Measurements from ENCODE around the gene RBP3.

RBP3 gene

GRCh38 chr10:47322300-47323061 is 25.7 kb upstream of the RBP3 start, which contains the start of gene GDF2:
Gene GDF2 (plus strand): TSS chr10:47322454. CDS start chr10:47322669, 215 bp downstream.
- Histone ChIP-seq H3K4me1 (ENCODE audit: insufficient read depth, low read length) (no peaks in the 10 kb centered on the region), H3K27me3 (ENCODE audit: insufficient read depth, low read length) (no peaks in the 10 kb centered on the region), H2AFZ (ENCODE audit: low read depth, low read length) (no peak within 1 kb of the TSS), H3K36me3 (ENCODE audit: insufficient read depth, low read length) (no peaks in the 10 kb centered on the region), H3K9me3 (ENCODE audit: low read length) (no peaks in the 10 kb centered on the region), H3K4me3 (ENCODE audit: low read length) (no peak within 1 kb of the TSS)

GRCh38 chr10:47323087-47323486 is 25.1 kb upstream of the RBP3 start:
- H2AFZ ChIP-seq (ENCODE audit: low read depth, low read length): no peak overlapping the region
- H3K4me1 ChIP-seq (ENCODE audit: insufficient read depth, low read length): no peaks in the 10 kb centered on the region
- no peaks in the 10 kb centered on the region for H3K9me3 ChIP-seq (ENCODE audit: low read length)
- no peak overlapping the region for H3K4me3 ChIP-seq (ENCODE audit: low read length)
- no peaks in the 10 kb centered on the region for H3K27me3 ChIP-seq (ENCODE audit: insufficient read depth, low read length)
- H3K36me3 ChIP-seq (ENCODE audit: insufficient read depth, low read length): no peaks in the 10 kb centered on the region

- no peak overlapping the region for H2AFZ ChIP-seq (ENCODE audit: low read depth, low read length)
- H3K9me3 ChIP-seq (ENCODE audit: low read length): no peaks in the 10 kb centered on the region
- no peak overlapping the region for H3K4me3 ChIP-seq (ENCODE audit: low read length)
- no peaks in the 10 kb centered on the region for H3K27me3 ChIP-seq (ENCODE audit: insufficient read depth, low read length)
- no peaks in the 10 kb centered on the region for H3K36me3 ChIP-seq (ENCODE audit: insufficient read depth, low read length)
- H3K4me1 ChIP-seq (ENCODE audit: insufficient read depth, low read length): no peaks in the 10 kb centered on the region
These were observed 24.4 kb upstream of the RBP3 start for GRCh38 chr10:47323636-47324296.

GRCh38 chr10:47325303-47326291 is 22.6 kb upstream of the RBP3 start:
- no peaks in the 10 kb centered on the region for H3K27me3 ChIP-seq (ENCODE audit: insufficient read depth, low read length)
- no peak overlapping the region for H3K4me3 ChIP-seq (ENCODE audit: low read length)
- H3K4me1 ChIP-seq (ENCODE audit: insufficient read depth, low read length): no peaks in the 10 kb centered on the region
- H3K9me3 ChIP-seq (ENCODE audit: low read length): no peaks in the 10 kb centered on the region
- no peaks in the 10 kb centered on the region for H3K36me3 ChIP-seq (ENCODE audit: insufficient read depth, low read length)
- no peak overlapping the region for H2AFZ ChIP-seq (ENCODE audit: low read depth, low read length)

- Histone ChIP-seq H3K9me3 (ENCODE audit: low read length) (no peaks in the 10 kb centered on the region), H3K4me1 (ENCODE audit: insufficient read depth, low read length) (no peaks in the 10 kb centered on the region), H3K4me3 (ENCODE audit: low read length) (no peak overlapping the region), H2AFZ (ENCODE audit: low read depth, low read length) (no peak overlapping the region), H3K36me3 (ENCODE audit: insufficient read depth, low read length) (no peaks in the 10 kb centered on the region), H3K27me3 (ENCODE audit: insufficient read depth, low read length) (no peaks in the 10 kb centered on the region)
These were observed 21.7 kb upstream of the RBP3 start for GRCh38 chr10:47326306-47326926.

GRCh38 chr10:47326927-47327330 is 21.2 kb upstream of the RBP3 start:
- Histone ChIP-seq H2AFZ (ENCODE audit: low read depth, low read length) (no peak overlapping the region), H3K4me1 (ENCODE audit: insufficient read depth, low read length) (no peaks in the 10 kb centered on the region)

GRCh38 chr10:47329855-47330254 is 18.3 kb upstream of the RBP3 start:
- no peak overlapping the region for H2AFZ ChIP-seq (ENCODE audit: low read depth, low read length)
- no peaks in the 10 kb centered on the region for H3K27me3 ChIP-seq (ENCODE audit: insufficient read depth, low read length)
- H3K4me3 ChIP-seq (ENCODE audit: low read length): no peak overlapping the region
- H3K4me1 ChIP-seq (ENCODE audit: insufficient read depth, low read length): no peaks in the 10 kb centered on the region
- no peaks in the 10 kb centered on the region for H3K9me3 ChIP-seq (ENCODE audit: low read length)
- H3K36me3 ChIP-seq (ENCODE audit: insufficient read depth, low read length): no peaks in the 10 kb centered on the region

More at GRCh38 chr10:47326927-47327330, 21.2 kb upstream of the RBP3 start:
- no peaks in the 10 kb centered on the region for H3K9me3 ChIP-seq (ENCODE audit: low read length)
- no peak overlapping the region for H3K4me3 ChIP-seq (ENCODE audit: low read length)
- no peaks in the 10 kb centered on the region for H3K36me3 ChIP-seq (ENCODE audit: insufficient read depth, low read length)
- no peaks in the 10 kb centered on the region for H3K27me3 ChIP-seq (ENCODE audit: insufficient read depth, low read length)

GRCh38 chr10:47330366-47330765 is 17.8 kb upstream of the RBP3 start:
- Histone ChIP-seq H3K4me3 (ENCODE audit: low read length) (no peak overlapping the region), H3K27me3 (ENCODE audit: insufficient read depth, low read length) (no peaks in the 10 kb centered on the region), H3K9me3 (ENCODE audit: low read length) (no peaks in the 10 kb centered on the region), H3K36me3 (ENCODE audit: insufficient read depth, low read length) (no peaks in the 10 kb centered on the region), H2AFZ (ENCODE audit: low read depth, low read length) (no peak overlapping the region), H3K4me1 (ENCODE audit: insufficient read depth, low read length) (no peaks in the 10 kb centered on the region)

GRCh38 chr10:47330804-47331203 is 17.4 kb upstream of the RBP3 start:
- H3K4me3 ChIP-seq (ENCODE audit: low read length): no peak overlapping the region
- no peak overlapping the region for H2AFZ ChIP-seq (ENCODE audit: low read depth, low read length)
- H3K9me3 ChIP-seq (ENCODE audit: low read length): no peaks in the 10 kb centered on the region
- H3K36me3 ChIP-seq (ENCODE audit: insufficient read depth, low read length): no peaks in the 10 kb centered on the region
- no peaks in the 10 kb centered on the region for H3K27me3 ChIP-seq (ENCODE audit: insufficient read depth, low read length)
- H3K4me1 ChIP-seq (ENCODE audit: insufficient read depth, low read length): no peaks in the 10 kb centered on the region

GRCh38 chr10:47331491-47331890 is 16.7 kb upstream of the RBP3 start:
- Histone ChIP-seq H3K27me3 (ENCODE audit: insufficient read depth, low read length) (no peaks in the 10 kb centered on the region), H3K4me1 (ENCODE audit: insufficient read depth, low read length) (no peaks in the 10 kb centered on the region), H3K9me3 (ENCODE audit: low read length) (no peaks in the 10 kb centered on the region), H3K36me3 (ENCODE audit: insufficient read depth, low read length) (no peaks in the 10 kb centered on the region), H3K4me3 (ENCODE audit: low read length) (no peak overlapping the region), H2AFZ (ENCODE audit: low read depth, low read length) (no peak overlapping the region)

GRCh38 chr10:47331954-47332353 is 16.2 kb upstream of the RBP3 start:
- no peaks in the 10 kb centered on the region for H3K27me3 ChIP-seq (ENCODE audit: insufficient read depth, low read length)
- no peaks in the 10 kb centered on the region for H3K4me1 ChIP-seq (ENCODE audit: insufficient read depth, low read length)
- no peaks in the 10 kb centered on the region for H3K9me3 ChIP-seq (ENCODE audit: low read length)
- no peak overlapping the region for H2AFZ ChIP-seq (ENCODE audit: low read depth, low read length)
- no peaks in the 10 kb centered on the region for H3K36me3 ChIP-seq (ENCODE audit: insufficient read depth, low read length)
- H3K4me3 ChIP-seq (ENCODE audit: low read length): no peak overlapping the region

- Histone ChIP-seq H3K36me3 (ENCODE audit: insufficient read depth, low read length) (no peaks in the 10 kb centered on the region), H3K4me1 (ENCODE audit: insufficient read depth, low read length) (no peaks in the 10 kb centered on the region), H2AFZ (ENCODE audit: low read depth, low read length) (no peak overlapping the region), H3K27me3 (ENCODE audit: insufficient read depth, low read length) (no peaks in the 10 kb centered on the region), H3K4me3 (ENCODE audit: low read length) (no peak overlapping the region), H3K9me3 (ENCODE audit: low read length) (no peaks in the 10 kb centered on the region)
These were observed 15.8 kb upstream of the RBP3 start for GRCh38 chr10:47332371-47332770.

All from neuron (in vitro differentiated cells).